Trophoblast cell (in vitro differentiated cells and primary cell): ENCODE data around the gene DOK4.

Source experiments
- DNase-seq, 2 donors: peaks; one replicate each; pipeline ENCODE4 v3.0.0-alpha.2; 2016
- H2AFZ ChIP-seq: 2 replicates; pipeline ENCODE4 v1.6.1; 2013; ENCODE audit warnings: low read length, moderate library complexity, mild to moderate bottlenecking; ENCODE audit not compliant: insufficient read depth, poor library complexity
- H2AK5ac ChIP-seq: 2 replicates; pipeline ENCODE4 v1.6.1; 2013; ENCODE audit warnings: mild to moderate bottlenecking, low read length
- H2BK120ac ChIP-seq: 2 replicates; pipeline ENCODE4 v1.6.1; 2013; ENCODE audit warnings: low read length, mild to moderate bottlenecking, moderate library complexity; ENCODE audit not compliant: insufficient read depth, poor library complexity
- H2BK12ac ChIP-seq: 2 replicates; pipeline ENCODE4 v1.6.1; 2013; ENCODE audit warnings: mild to moderate bottlenecking, low read length, moderate library complexity
- H2BK5ac ChIP-seq: 2 replicates; pipeline ENCODE4 v1.6.1; 2013; ENCODE audit warnings: low read length, low read depth, moderate library complexity, mild to moderate bottlenecking; ENCODE audit not compliant: poor library complexity
- H3K14ac ChIP-seq: 2 replicates; pipeline ENCODE4 v1.6.1; 2013; ENCODE audit warnings: mild to moderate bottlenecking, low read length
- H3K18ac ChIP-seq: 2 replicates; pipeline ENCODE4 v1.6.1; 2013; ENCODE audit warnings: mild to moderate bottlenecking, low read length
- H3K23ac ChIP-seq: 2 replicates; pipeline ENCODE4 v1.6.1; 2013; ENCODE audit warnings: low read length
- H3K27ac ChIP-seq: 2 replicates; pipeline ENCODE4 v1.5.1; 2013; ENCODE audit warnings: low read depth, mild to moderate bottlenecking, inconsistent platforms, low read length, moderate library complexity
- H3K27me3 ChIP-seq: 2 replicates; pipeline ENCODE4 v1.6.1; 2013; ENCODE audit warnings: inconsistent platforms, mild to moderate bottlenecking, low read length, moderate library complexity; ENCODE audit not compliant: insufficient read depth
- H3K36me3 ChIP-seq, 2 experiments: 1 replicate in 1 of 2; 2 replicates in 1 of 2; pipeline ENCODE4 v1.6.1; 2013; ENCODE audit warnings: low read length in 2 of 2, mild to moderate bottlenecking in 2 of 2, moderate library complexity in 1 of 2; ENCODE audit not compliant: insufficient read depth in 2 of 2, control insufficient read depth in 1 of 2
- H3K4ac ChIP-seq: 2 replicates; pipeline ENCODE4 v1.6.1; 2013; ENCODE audit warnings: low read depth, mild to moderate bottlenecking, low read length, moderate library complexity
- H3K4me1 ChIP-seq, 2 experiments: 1 replicate in 1 of 2; 2 replicates in 1 of 2; pipeline ENCODE4 v1.6.1; 2013; ENCODE audit warnings: low read length in 2 of 2, mild to moderate bottlenecking in 2 of 2, moderate library complexity in 1 of 2; ENCODE audit not compliant: insufficient read depth in 2 of 2, control insufficient read depth in 1 of 2
- H3K4me2 ChIP-seq: 2 replicates; pipeline ENCODE4 v1.6.1; 2013; ENCODE audit warnings: inconsistent platforms, mild to moderate bottlenecking, low read length, moderate library complexity
- H3K4me3 ChIP-seq: 2 replicates; pipeline ENCODE4 v1.5.1; 2013; ENCODE audit warnings: mild to moderate bottlenecking, low read depth, low read length, inconsistent platforms
- H3K79me1 ChIP-seq: one replicate; pipeline ENCODE4 v1.6.1; 2013; ENCODE audit warnings: low read length
- H3K79me2 ChIP-seq: 2 replicates; pipeline ENCODE4 v1.6.1; 2013; ENCODE audit warnings: low read length, mild to moderate bottlenecking; ENCODE audit not compliant: control insufficient read depth, insufficient read depth, poor library complexity
- H3K9ac ChIP-seq: 2 replicates; pipeline ENCODE4 v1.6.1; 2013; ENCODE audit warnings: mild to moderate bottlenecking, low read length
- H3K9me3 ChIP-seq: 2 replicates; pipeline ENCODE4 v1.6.1; 2013; ENCODE audit warnings: low read depth, mild to moderate bottlenecking, control low read depth, inconsistent platforms, low read length; ENCODE audit not compliant: insufficient read depth
- H4K12ac ChIP-seq: 2 replicates; pipeline ENCODE4 v1.6.1; 2013; ENCODE audit warnings: low read depth, mild to moderate bottlenecking, low read length, moderate library complexity
- H4K8ac ChIP-seq: 2 replicates; pipeline ENCODE4 v1.6.1; 2013; ENCODE audit warnings: low read depth, mild to moderate bottlenecking, low read length, moderate library complexity
- H4K91ac ChIP-seq: one replicate; pipeline ENCODE4 v1.6.1; 2013; ENCODE audit warnings: low read depth, mild to moderate bottlenecking, low read length, moderate library complexity
- WGBS: extraction: QIAGEN DNeasy Blood & Tissue Kit; methylation state at CpG from one replicate; pipeline ENCODE4 v1.1.7; 2013; ENCODE audit warnings: missing lambda C conversion rate; ENCODE audit not compliant: insufficient read length, insufficient coverage; ENCODE audit errors: extremely low coverage; 5-methylcytosine and 5-hydroxymethylcytosine counted together

Gene DOK4

GRCh38 chr16:57528499-57529390 lies 42.5 kb upstream of the DOK4 start:
- Histone ChIP-seq H3K9me3 (peaks cover 5% of the 10 kb centered on the region), H2AK5ac (peak overlapping the region; percentile 5), H2BK120ac (peak overlapping the region; percentile 5), H3K4me1 (peaks cover 35 to 51% of the 10 kb centered on the region in 2 experiments), H3K4me2 (peak overlapping the region; percentile 67), H3K79me1 (peaks cover 8% of the 10 kb centered on the region), H2AFZ (peak overlapping the region; percentile 56), H3K27ac (no peak overlapping the region), H4K12ac (no peak overlapping the region), H2BK12ac (no peak overlapping the region), H3K18ac (peak overlapping the region; percentile 63), H3K14ac (peak overlapping the region; percentile 76), H3K79me2 (peaks cover 2% of the 10 kb centered on the region), H4K8ac (peak overlapping the region; percentile 70), H4K91ac (peak overlapping the region; percentile 53), H2BK5ac (no peak overlapping the region), H3K23ac (no peak overlapping the region), H3K4ac (peak overlapping the region; percentile 38), H3K4me3 (peak overlapping the region; percentile 63), H3K36me3 (peaks cover 3 to 4% of the 10 kb centered on the region in 2 experiments), H3K27me3 (no peaks in the 10 kb centered on the region), H3K9ac (no peak overlapping the region)
- peak in 1 of 2 donors; percentile 39 for DNase-seq
- WGBS, result no CpG with 5 or more reads among the region's 126 CpGs

GRCh38 chr16:57527610-57528360 lies 41.5 kb upstream of the DOK4 start:
- H4K12ac ChIP-seq, result no peak overlapping the region
- no peak overlapping the region for H2AK5ac ChIP-seq
- peaks cover 3% of the 10 kb centered on the region for H3K9me3 ChIP-seq
- no peak for DNase-seq
- no CpG with 5 or more reads among the region's 19 CpGs for WGBS
- peaks cover 8% of the 10 kb centered on the region for H3K79me1 ChIP-seq
- H2BK12ac ChIP-seq, result peak overlapping the region; percentile 41
- H4K8ac ChIP-seq, result no peak overlapping the region
- no peak overlapping the region for H2BK5ac ChIP-seq
- no peak overlapping the region for H3K18ac ChIP-seq
- no peak overlapping the region for H3K4ac ChIP-seq
- H4K91ac ChIP-seq, result peak overlapping the region; percentile 1
- no peak overlapping the region for H3K4me3 ChIP-seq
- H3K36me3 ChIP-seq, result peaks cover 0 to 4% of the 10 kb centered on the region in 2 experiments
- no peak overlapping the region for H3K23ac ChIP-seq
- H3K27me3 ChIP-seq, result no peaks in the 10 kb centered on the region
- H3K79me2 ChIP-seq, result peaks cover 2% of the 10 kb centered on the region
- H3K4me2 ChIP-seq, result peak overlapping the region; percentile 67
- H2AFZ ChIP-seq, result no peak overlapping the region
- H3K27ac ChIP-seq, result no peak overlapping the region
- H2BK120ac ChIP-seq, result no peak overlapping the region
- H3K14ac ChIP-seq, result no peak overlapping the region
- H3K9ac ChIP-seq, result no peak overlapping the region
- peaks cover 28 to 43% of the 10 kb centered on the region in 2 experiments for H3K4me1 ChIP-seq

- H2BK5ac ChIP-seq, result no peak overlapping the region
- no peak overlapping the region for H4K91ac ChIP-seq
- no peak overlapping the region for H2AK5ac ChIP-seq
- H3K36me3 ChIP-seq, result no peaks in the 10 kb centered on the region
- peaks cover 23 to 38% of the 10 kb centered on the region in 2 experiments for H3K4me1 ChIP-seq
- H3K18ac ChIP-seq, result no peak overlapping the region
- H3K27ac ChIP-seq, result no peak overlapping the region
- H4K12ac ChIP-seq, result no peak overlapping the region
- H3K79me1 ChIP-seq, result peaks cover 8% of the 10 kb centered on the region
- DNase-seq, result no peak
- H3K9me3 ChIP-seq, result peaks cover 3% of the 10 kb centered on the region
- no CpG with 5 or more reads among the region's 4 CpGs for WGBS
- no peak overlapping the region for H2AFZ ChIP-seq
- H3K23ac ChIP-seq, result no peak overlapping the region
- H3K4me3 ChIP-seq, result no peak overlapping the region
- no peak overlapping the region for H2BK120ac ChIP-seq
- no peak overlapping the region for H3K14ac ChIP-seq
- no peak overlapping the region for H3K4ac ChIP-seq
- no peak overlapping the region for H3K4me2 ChIP-seq
- H2BK12ac ChIP-seq, result no peak overlapping the region
- peaks cover 2% of the 10 kb centered on the region for H3K79me2 ChIP-seq
- H4K8ac ChIP-seq, result no peak overlapping the region
- no peaks in the 10 kb centered on the region for H3K27me3 ChIP-seq
- H3K9ac ChIP-seq, result no peak overlapping the region
Measured at GRCh38 chr16:57527027-57527426, 40.7 kb upstream of the DOK4 start.

- no peak overlapping the region for H2BK12ac ChIP-seq
- no peak overlapping the region for H3K14ac ChIP-seq
- H3K9me3 ChIP-seq, result peaks cover 3% of the 10 kb centered on the region
- H3K79me2 ChIP-seq, result peaks cover 2% of the 10 kb centered on the region
- no peaks in the 10 kb centered on the region for H3K27me3 ChIP-seq
- peak overlapping the region; percentile 18 for H2AK5ac ChIP-seq
- H2AFZ ChIP-seq, result no peak overlapping the region
- H3K18ac ChIP-seq, result no peak overlapping the region
- H3K4ac ChIP-seq, result no peak overlapping the region
- H2BK120ac ChIP-seq, result no peak overlapping the region
- H3K23ac ChIP-seq, result no peak overlapping the region
- no peak overlapping the region for H4K12ac ChIP-seq
- H3K79me1 ChIP-seq, result peaks cover 8% of the 10 kb centered on the region
- H3K27ac ChIP-seq, result no peak overlapping the region
- no peak for DNase-seq
- H2BK5ac ChIP-seq, result no peak overlapping the region
- H3K36me3 ChIP-seq, result peaks cover 0 to 2% of the 10 kb centered on the region in 2 experiments
- no peak overlapping the region for H3K4me3 ChIP-seq
- no CpG with 5 or more reads among the region's 6 CpGs for WGBS
- H3K9ac ChIP-seq, result no peak overlapping the region
- no peak overlapping the region for H4K91ac ChIP-seq
- no peak overlapping the region for H4K8ac ChIP-seq
- no peak overlapping the region for H3K4me2 ChIP-seq
- peaks cover 23 to 38% of the 10 kb centered on the region in 2 experiments for H3K4me1 ChIP-seq
Measured at GRCh38 chr16:57526498-57526897, 40.2 kb upstream of the DOK4 start.
